ENCODE data around the gene RMND5A. TPM values are rescaled to one million over a fixed set of nuclear protein-coding genes. Genes with fewer than 3 reads are reported as not detected.
A peak's percentile ranks its signal among the peaks of the same experiment; 100 is the strongest.

Gene RMND5A
- total RNA-seq, 1 donor from 2014 or later: 44.3 TPM

DNA sequence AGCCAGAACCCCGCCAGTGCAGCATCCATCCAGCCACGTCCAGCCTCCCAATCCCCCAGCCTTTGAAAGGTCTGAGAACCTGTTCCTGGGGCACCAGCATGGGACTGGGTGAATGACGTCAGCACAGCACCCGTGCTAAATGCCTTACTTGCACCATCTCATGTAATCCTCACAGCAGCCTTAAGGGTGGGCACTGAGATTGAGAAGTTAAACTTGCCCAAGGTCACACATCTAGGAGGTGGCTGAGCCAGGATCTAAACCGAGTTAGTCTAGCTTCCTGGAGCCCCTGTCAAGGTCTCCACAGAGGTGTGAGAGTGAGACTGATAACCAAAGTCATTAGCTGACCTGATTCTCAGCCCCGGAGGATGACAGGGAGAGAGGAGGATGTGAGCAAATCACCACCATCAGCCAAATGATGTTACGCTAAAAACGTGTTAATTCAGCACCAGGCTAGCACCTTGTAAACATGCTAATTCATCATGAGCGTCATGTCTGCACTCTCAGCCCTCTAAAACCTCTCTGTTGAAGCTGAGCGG, 66.0 kb downstream of the RMND5A start:
- Mint-ChIP-seq H3K27me3 (ENCODE audit: low read depth) (peaks cover 78% of the 10 kb centered on the region), H3K36me3 (no peaks in the 10 kb centered on the region)
- TF ChIP-seq, protein P1, sequence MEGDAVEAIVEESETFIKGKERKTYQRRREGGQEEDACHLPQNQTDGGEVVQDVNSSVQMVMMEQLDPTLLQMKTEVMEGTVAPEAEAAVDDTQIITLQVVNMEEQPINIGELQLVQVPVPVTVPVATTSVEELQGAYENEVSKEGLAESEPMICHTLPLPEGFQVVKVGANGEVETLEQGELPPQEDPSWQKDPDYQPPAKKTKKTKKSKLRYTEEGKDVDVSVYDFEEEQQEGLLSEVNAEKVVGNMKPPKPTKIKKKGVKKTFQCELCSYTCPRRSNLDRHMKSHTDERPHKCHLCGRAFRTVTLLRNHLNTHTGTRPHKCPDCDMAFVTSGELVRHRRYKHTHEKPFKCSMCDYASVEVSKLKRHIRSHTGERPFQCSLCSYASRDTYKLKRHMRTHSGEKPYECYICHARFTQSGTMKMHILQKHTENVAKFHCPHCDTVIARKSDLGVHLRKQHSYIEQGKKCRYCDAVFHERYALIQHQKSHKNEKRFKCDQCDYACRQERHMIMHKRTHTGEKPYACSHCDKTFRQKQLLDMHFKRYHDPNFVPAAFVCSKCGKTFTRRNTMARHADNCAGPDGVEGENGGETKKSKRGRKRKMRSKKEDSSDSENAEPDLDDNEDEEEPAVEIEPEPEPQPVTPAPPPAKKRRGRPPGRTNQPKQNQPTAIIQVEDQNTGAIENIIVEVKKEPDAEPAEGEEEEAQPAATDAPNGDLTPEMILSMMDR (IDR thresholded peaks at IDR 0.05; ENCODE audit: unreplicated experiment): no peak

DNA sequence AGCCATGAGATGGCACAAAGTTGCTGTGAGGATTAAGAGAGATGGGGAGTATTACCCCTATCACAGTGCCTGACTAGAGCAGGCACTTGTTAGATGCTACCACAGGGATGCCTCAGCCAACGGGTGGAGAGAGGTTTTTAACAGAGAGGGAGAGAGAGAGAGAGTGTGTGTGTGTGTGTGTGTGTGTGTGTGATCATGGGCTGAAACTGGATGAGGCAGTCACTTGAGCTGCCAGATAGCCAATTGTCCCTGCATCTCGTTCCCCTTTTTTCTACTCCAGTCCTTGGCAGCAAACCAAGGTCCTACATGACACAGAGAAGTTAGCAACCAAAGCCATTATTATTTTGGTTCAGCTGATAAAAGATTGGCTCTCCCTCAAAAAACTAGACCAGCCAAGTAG, 67.6 kb downstream of the RMND5A start:
- peaks cover 84% of the 10 kb centered on the region for H3K27me3 Mint-ChIP-seq (ENCODE audit: low read depth)
- H3K36me3 Mint-ChIP-seq: no peaks in the 10 kb centered on the region
- H3K27ac Mint-ChIP-seq: no peak overlapping the region
- no peak for DNase-seq (ENCODE audit: low spot score in 2 of 2, unreplicated experiment in 2 of 2)
- no peaks in the 10 kb centered on the region for H3K9me3 Mint-ChIP-seq
- TF ChIP-seq, protein P1 (IDR thresholded peaks at IDR 0.05; ENCODE audit: unreplicated experiment): no peak
- H3K4me3 Mint-ChIP-seq: no peak overlapping the region
- H3K4me1 Mint-ChIP-seq: peaks cover 26% of the 10 kb centered on the region

More for the DNA sequence above, 66.0 kb downstream of the RMND5A start:
- Mint-ChIP-seq H3K4me1 (peaks cover 17% of the 10 kb centered on the region), H3K9me3 (no peaks in the 10 kb centered on the region), H3K4me3 (no peak overlapping the region), H3K27ac (no peak overlapping the region)
- DNase-seq (ENCODE audit: low spot score in 2 of 2, unreplicated experiment in 2 of 2): no peak

DNA sequence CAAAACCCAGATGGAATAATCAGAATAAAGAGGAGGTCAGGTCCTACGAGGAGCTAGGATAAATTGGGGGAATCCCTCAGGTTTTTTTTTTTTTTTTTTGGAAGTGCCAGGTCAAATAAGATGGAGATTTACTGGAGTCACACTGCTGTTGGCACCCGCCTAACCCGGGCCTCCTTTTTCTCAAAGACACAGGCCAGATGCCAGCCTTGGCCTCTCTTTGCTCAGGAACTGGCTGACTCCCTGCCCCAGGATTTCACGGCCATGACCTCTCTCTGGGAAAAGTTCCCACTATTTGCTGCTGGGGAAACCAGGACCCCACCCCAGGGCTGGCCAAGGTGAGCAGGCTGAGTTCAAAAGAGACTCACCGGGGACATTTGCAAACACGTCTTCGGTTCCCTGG, 68.1 kb downstream of the RMND5A start:
- Mint-ChIP-seq H3K4me3 (no peak overlapping the region), H3K9me3 (no peaks in the 10 kb centered on the region)
- TF ChIP-seq, protein P1 (IDR thresholded peaks at IDR 0.05; ENCODE audit: unreplicated experiment): no peak

DNA sequence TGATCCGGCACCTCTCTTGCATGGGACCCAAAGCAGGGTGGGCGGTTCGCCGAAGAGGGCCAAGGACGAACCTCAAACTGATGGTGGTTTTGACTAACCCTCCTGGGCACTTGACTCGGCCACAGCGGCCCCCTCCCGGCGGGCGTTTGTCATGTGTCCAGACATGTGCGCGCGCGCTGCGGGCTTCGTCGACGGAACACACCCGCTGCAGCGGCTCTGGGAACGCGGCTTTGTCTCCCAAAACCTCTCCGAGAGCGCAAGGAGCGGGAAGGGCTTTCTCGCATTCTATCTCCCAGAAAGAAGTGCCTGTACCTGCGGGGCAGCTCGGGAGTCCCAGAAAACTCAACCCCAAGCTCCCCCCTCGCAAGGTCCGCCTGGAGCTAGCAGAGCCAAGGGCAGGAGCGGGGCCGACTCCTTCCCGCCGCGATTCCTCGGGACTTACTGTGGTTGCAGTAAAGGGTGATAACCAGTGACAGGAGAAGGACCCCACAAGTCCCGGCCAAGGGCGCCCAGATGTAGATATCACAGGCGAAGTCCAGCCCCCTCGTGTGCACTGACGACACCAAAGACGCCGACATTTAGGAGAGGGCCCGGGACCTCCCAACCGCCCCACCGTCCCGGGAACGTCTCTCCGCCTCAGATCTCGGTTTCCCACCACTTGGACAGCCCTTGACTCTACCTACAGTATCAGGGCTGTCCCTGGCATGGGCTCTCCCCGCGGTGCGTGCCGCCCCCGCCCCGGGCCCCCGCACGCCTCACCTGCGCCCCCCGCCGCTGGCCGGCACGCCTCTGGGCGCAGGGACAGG, 69.0 kb downstream of the RMND5A start:
- H3K4me3 Mint-ChIP-seq: peak overlapping the region; percentile 22
- TF ChIP-seq, protein P1 (IDR thresholded peaks at IDR 0.05; ENCODE audit: unreplicated experiment): no peak

More for the DNA sequence above, 68.1 kb downstream of the RMND5A start:
- peaks cover 88% of the 10 kb centered on the region for H3K27me3 Mint-ChIP-seq (ENCODE audit: low read depth)
- no peak for DNase-seq (ENCODE audit: low spot score in 2 of 2, unreplicated experiment in 2 of 2)
- H3K27ac Mint-ChIP-seq: no peak overlapping the region
- H3K36me3 Mint-ChIP-seq: no peaks in the 10 kb centered on the region
- H3K4me1 Mint-ChIP-seq: peaks cover 26% of the 10 kb centered on the region

DNA sequence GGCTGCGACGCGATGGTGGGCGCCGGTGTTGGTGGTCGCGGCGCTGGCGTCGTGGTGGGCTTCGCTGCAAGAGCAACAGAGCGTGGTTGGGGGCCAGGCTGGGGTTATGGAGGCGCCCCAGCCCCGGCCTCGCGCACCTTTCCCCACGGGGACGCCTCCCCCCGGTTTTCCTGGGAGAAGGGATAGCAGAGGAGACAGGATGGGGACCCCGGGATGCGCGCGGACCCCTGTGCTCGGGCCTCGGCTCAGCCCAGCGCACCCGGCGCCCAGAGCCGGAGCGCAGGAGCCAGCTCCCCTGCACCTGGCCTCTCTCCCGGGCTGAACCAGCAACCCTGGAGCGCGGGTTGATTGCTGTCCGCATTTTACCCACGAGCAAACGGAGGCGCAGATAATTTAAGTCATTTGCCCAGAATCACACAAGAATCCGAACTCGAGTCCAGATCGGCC, 69.6 kb downstream of the RMND5A start:
- DNase-seq (ENCODE audit: low spot score in 2 of 2, unreplicated experiment in 2 of 2): no peak
- H3K36me3 Mint-ChIP-seq: no peaks in the 10 kb centered on the region
- H3K9me3 Mint-ChIP-seq: no peaks in the 10 kb centered on the region
- H3K4me3 Mint-ChIP-seq: peak overlapping the region; percentile 43
- H3K27ac Mint-ChIP-seq: no peak overlapping the region
- TF ChIP-seq, protein P1 (IDR thresholded peaks at IDR 0.05; ENCODE audit: unreplicated experiment): no peak
- peaks cover 95% of the 10 kb centered on the region for H3K27me3 Mint-ChIP-seq (ENCODE audit: low read depth)
- H3K4me1 Mint-ChIP-seq: peaks cover 26% of the 10 kb centered on the region

More for the DNA sequence above, 69.0 kb downstream of the RMND5A start:
- Mint-ChIP-seq H3K9me3 (no peaks in the 10 kb centered on the region), H3K4me1 (peaks cover 26% of the 10 kb centered on the region), H3K27ac (no peak overlapping the region), H3K36me3 (no peaks in the 10 kb centered on the region), H3K27me3 (ENCODE audit: low read depth) (peaks cover 94% of the 10 kb centered on the region)
- no peak for DNase-seq (ENCODE audit: low spot score in 2 of 2, unreplicated experiment in 2 of 2)
